Motor neuron (in vitro differentiated cells): ENCODE results near the gene CHAT. TPM values are rescaled to one million over a fixed set of nuclear protein-coding genes. Genes with fewer than 3 reads are reported as not detected.

Source experiments
- ATAC-seq, 8 experiments: fragments of 200-7000 bp; cut with Tn5 transposase; replicated peaks in 6 of 8; 2 replicates each; pipeline ENCODE4 v1.8.0; 2021; ENCODE audit warnings: mild to moderate bottlenecking in 8 of 8, moderate library complexity in 8 of 8
- H3K27ac ChIP-seq, 2 donors: fragments of 250-450 bp; sonication (Bioruptor Pico); 2 replicates each; pipeline ENCODE4 v1.9.0; 2021; ENCODE audit warnings: antibody characterized with exemption in 2 of 2, mild to moderate bottlenecking in 2 of 2, moderate library complexity in 1 of 2
- H3K4me1 ChIP-seq, 2 donors: fragments of 250-450 bp; sonication (Bioruptor Pico); replicated peaks in 1 of 2; 2 replicates each; pipeline ENCODE4 v1.6.1; 2021; ENCODE audit warnings: antibody characterized with exemption in 2 of 2, mild to moderate bottlenecking in 2 of 2, moderate library complexity in 1 of 2
- H3K4me3 ChIP-seq, 5 donors: fragments of 250-450 bp; sonication (Bioruptor Pico); 2 replicates each; pipeline ENCODE4 v1.9.0; 2021; ENCODE audit warnings: antibody characterized with exemption in 5 of 5, mild to moderate bottlenecking in 5 of 5, moderate library complexity in 4 of 5
- WGBS, 10 experiments: fragments of 450-650 bp; shearing (Covaris generic); methylation state at CpG; one replicate each; pipeline ENCODE4 v1.0.0; 2022; 5-methylcytosine and 5-hydroxymethylcytosine counted together
- in situ Hi-C, 9 experiments: fragments of 400-800 bp; cut with MboI; loops; one replicate each; pipeline ENCODE4 v1.15.0; 2021; ENCODE audit warnings: low sequenced_read_pairs in 9 of 9, low pct_unique_long_range_greater_than_20kb in 2 of 9; ENCODE audit not compliant: unreplicated experiment in 9 of 9
- total RNA-seq, 8 experiments: library from RNA; unstranded; fragments of 300-600 nt; gene quantifications; 2 replicates each; pipeline versions ENCODE4 v1.2.3 to v1.2.4, GENCODE V29; 2022

Gene CHAT
- total RNA-seq, 8 experiments from 2014 or later = 2.4 to 6.5 (median 3.8) TPM; not detected in 3

DNA sequence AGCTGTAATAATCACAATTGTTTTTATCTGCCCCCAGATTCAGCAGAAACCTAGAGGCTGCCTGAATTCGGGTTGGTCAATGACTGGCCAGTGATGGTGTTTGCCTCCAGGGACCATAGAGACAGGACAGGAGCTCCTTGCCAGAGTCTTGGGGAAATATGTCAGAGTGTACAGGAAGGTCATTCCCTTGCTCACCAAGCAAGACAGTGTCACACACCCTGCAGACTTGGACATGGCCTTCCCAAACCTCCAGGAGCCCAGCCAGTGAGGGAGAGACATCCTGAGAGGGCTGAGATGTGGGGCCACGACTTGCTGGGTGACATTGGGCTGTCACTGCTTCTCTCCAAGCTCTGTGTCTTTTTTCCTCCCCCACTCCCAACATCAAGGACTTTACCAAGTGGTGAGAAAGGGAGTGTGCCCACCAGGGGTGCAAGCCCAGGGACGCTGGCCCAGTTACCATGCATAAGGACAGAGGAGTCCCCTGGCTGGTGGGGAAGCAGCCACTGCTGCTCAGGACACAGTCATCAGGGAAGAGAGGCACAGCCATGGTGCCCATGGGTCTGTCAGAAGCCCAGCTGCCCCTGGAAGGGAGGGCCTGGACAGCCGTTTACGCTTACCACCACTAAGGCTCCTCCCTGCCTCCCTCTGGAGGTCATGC, 40.3 kb downstream of the CHAT start:
- WGBS, 10 experiments = 0 to 66% (median 40%) methylated on average over 1 to 4 of the region's 5 CpGs; no CpG with 5 or more reads in 5 of the 10 experiments
- H3K27ac ChIP-seq = no peak overlapping the region
- no peak overlapping the region for H3K4me3 ChIP-seq
- in situ Hi-C loops = no loop called here
- peak in 2 of 8 experiments; percentile 19 to 25 for ATAC-seq
- peaks cover 0 to 4% of the 10 kb centered on the region in 2 donors for H3K4me1 ChIP-seq

DNA sequence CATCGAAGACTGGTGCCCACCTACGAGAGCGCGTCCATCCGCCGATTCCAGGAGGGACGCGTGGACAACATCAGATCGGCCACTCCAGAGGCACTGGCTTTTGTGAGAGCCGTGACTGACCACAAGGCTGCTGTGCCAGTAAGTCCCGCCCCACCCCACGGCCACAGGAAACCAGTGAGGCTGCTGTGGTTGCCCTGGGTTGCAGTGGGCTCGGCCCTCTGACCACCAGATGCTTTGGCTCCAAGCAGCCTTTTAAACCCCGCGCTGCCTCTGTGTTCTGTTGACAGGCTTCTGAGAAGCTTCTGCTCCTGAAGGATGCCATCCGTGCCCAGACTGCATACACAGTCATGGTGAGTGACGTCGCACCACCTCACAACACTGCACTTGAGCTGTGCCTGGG, 41.3 kb downstream of the CHAT start:
- peak in 1 of 8 experiments; percentile 43 for ATAC-seq
- H3K4me3 ChIP-seq = no peak overlapping the region
- no peaks in the 10 kb centered on the region for H3K4me1 ChIP-seq
- WGBS, 10 experiments = 75 to 100% (median 95%) methylated on average over 1 to 15 of the region's 18 CpGs; no CpG with 5 or more reads in 2 of the 10 experiments
- H3K27ac ChIP-seq = no peak overlapping the region
- in situ Hi-C loops = no loop called here

DNA sequence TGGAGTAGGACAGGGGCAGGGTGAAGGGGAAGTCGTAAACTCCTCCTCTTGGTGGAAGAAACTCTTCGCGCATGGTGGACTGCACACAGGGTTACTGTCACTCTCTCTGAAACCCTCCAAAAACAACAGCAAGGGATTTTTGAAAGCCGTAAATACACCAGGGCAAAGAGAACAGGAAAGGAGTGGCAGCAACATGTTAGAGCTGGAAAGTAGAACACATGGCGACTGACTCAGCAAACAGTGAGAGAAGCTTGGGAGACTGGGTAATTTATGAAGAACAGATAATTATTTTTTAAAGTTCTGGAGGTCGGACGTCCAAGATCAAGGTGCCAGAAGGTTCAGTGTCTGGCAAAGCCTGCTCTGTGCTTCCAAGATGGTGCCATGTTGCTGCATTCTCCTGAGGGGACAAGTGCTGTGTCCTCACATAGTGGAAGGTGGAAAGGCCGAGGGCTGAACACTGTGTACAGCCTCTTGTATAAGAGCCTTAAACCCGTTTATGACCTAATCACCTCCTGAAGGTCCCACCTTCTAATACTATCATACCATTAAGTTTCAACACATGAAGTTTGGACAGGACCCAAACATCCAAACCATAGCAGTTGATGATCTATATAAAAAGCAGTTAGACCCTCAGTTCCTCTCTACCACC, 43.1 kb downstream of the CHAT start:
- Histone ChIP-seq H3K27ac (no peak overlapping the region), H3K4me1 (no peaks in the 10 kb centered on the region), H3K4me3 (no peak overlapping the region)
- in situ Hi-C loops = no loop called here
- no peak for ATAC-seq
- WGBS, 10 experiments = 49 to 100% (median 81%) methylated on average over 2 to 9 of the region's 9 CpGs

DNA sequence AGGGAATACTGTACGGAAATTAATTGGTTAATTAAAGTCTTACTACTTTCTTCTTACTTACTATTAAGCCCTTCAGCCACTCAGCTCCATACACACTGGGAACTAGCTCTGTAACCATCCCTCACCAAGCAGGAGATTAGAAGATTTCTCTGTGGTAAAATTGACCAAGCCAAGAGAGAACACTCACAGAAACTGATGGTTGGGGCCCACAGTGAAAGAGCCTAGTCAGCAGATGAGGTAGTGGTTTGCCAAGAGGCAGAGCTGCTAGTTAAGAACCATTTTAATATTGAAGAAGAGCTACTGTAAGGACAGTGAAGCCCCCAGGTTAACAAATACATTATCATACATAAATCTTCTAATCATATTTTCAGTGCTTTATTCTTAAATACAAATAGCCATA, 43.8 kb downstream of the CHAT start:
- Histone ChIP-seq H3K27ac (no peak overlapping the region), H3K4me3 (no peak overlapping the region), H3K4me1 (no peaks in the 10 kb centered on the region)
- WGBS, 10 experiments = 33 to 83% (median 63%) methylated on average over 1 of the region's 1 CpG; no CpG with 5 or more reads in 6 of the 10 experiments
- ATAC-seq = no peak
- in situ Hi-C loops = no loop called here

DNA sequence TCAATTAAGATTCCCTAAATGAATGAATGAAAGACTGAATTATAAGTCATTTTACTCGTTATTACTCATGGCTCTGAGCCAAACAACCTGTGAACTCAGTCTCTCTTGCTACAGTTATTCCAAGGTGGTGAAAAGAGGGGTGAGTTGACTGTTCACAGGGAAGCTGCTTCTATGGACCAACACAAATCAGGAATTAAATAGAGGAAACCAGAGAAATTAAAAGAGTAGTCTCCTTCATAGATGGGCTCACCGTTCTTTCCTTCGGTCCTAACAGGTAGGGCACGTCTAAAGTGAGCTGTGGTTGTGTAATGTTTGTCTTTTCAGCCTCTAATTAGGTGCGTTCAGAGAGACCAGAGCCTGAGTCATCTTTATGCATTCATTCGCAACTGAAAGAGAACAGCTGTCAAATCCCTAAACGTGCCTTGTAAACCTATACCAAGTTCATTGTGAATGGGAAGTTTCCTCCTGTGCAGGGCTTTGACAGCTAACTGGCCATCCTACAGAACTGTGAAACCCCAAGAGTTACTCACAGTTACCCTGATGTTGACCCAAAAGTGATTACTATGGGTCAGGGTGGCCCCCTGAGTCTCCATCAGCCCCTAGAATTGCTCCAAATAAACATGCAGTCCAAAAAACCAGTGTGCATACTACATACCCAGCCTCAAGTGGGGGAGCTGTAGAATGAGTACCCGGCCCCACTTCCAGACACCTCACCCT, 47.5 kb downstream of the CHAT start:
- peaks cover 0 to 23% of the 10 kb centered on the region in 2 donors for H3K4me1 ChIP-seq
- ATAC-seq = peak in 4 of 8 experiments; percentile 28 to 64 (median 44)
- 9 to 68% (median 32%) methylated on average over 2 to 6 of the region's 8 CpGs; no CpG with 5 or more reads in 3 of the 10 experiments for WGBS, 10 experiments
- no peak overlapping the region for H3K4me3 ChIP-seq
- no peak overlapping the region for H3K27ac ChIP-seq
- in situ Hi-C loops = no loop called here

DNA sequence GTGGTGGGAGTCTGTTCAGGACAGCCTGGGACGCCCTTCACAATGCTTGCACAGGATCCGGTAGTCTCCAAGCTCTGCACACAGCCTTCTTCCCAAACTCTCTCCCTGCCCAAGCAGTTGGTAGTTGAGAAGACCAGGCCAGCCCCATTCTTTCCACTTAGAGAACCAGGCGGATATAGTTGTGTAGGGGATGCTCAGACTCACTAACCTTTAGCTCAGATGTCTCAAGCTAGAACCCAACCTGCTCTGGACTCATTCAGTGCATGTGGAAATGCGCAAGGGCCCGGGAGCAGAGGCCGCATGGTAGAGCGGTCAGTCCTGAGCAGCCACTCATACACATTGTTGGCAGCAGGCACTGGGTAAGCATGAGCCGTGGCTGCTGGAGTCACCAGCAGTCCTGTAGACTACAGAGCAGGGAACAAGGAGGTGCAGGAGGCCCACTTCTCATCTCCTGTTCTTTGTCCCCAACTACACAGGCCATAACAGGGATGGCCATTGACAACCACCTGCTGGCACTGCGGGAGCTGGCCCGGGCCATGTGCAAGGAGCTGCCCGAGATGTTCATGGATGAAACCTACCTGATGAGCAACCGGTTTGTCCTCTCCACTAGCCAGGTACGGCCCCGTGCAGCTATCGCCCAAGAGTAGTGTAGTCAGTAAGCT, 48.5 kb downstream of the CHAT start:
- 0 to 95% (median 77%) methylated on average over 1 to 10 of the region's 15 CpGs; no CpG with 5 or more reads in 1 of the 10 experiments for WGBS, 10 experiments
- peaks cover 0 to 23% of the 10 kb centered on the region in 2 donors for H3K4me1 ChIP-seq
- no peak overlapping the region for H3K4me3 ChIP-seq
- in situ Hi-C loops = no loop called here
- H3K27ac ChIP-seq = no peak overlapping the region
- no peak for ATAC-seq

DNA sequence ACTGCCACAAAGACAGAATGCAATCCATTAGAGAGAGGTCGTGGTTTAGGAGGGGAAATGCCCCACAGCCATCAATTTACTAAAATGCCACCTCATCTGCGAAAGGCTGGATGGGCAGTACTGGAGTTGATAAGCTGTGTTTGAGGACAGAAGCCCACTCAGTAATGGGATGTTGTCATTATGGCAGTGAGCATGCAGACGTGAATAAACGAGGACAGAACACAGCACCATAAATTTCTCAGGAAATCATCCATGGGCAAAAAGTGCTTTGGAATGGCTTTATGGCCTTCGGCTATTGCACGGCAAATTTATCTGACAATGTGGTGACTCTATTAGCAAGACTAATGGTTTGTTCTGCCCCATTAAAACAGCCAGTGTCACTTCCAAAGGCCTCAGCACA, 49.8 kb downstream of the CHAT start:
- 0 to 80% (median 47%) methylated on average over 1 to 5 of the region's 6 CpGs; no CpG with 5 or more reads in 2 of the 10 experiments for WGBS, 10 experiments
- in situ Hi-C loops = no loop called here
- no peak overlapping the region for H3K4me3 ChIP-seq
- peaks cover 0 to 23% of the 10 kb centered on the region in 2 donors for H3K4me1 ChIP-seq
- peak overlapping the region in 1 of 2 donors; percentile 2 for H3K27ac ChIP-seq
- ATAC-seq = peak in 5 of 8 experiments; percentile 43 to 90 (median 75)

DNA sequence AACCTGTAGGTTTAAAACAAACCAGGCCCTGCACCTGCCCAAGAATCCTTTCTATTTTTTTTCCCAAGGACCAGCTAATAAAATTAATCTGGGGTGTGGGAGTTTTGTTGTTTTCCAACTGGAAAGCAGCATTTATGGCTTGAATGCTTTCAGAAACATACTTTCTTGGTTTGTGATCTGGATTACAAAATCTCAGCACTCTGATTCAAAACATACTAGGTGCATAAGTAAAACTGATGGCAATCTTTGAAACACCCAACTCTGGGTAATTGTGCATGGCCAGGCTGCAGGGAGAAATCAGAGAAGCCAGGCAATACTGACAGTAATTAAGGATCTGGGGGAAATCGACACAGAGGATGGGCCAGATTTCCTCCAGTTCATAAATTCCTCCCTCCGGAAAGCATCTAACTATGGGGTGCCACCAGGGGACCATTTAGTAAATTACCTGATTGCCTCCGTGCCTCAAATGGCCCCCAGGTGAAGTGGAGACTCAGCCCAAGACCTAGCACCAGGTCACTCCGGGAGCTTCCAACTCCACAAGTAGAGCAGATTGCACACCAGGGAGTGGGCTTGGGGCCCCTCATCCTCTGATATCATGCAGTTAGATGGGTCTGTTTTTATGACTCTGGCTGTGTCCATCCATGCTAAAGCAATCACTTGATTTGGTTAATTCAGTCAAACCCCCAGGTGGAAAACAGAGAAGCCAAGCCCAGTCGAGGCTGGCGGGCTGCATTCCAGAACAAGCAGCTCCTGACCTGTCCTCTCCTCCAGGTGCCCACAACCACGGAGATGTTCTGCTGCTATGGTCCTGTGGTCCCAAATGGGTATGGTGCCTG, 50.4 kb downstream of the CHAT start:
- no peak for ATAC-seq
- H3K27ac ChIP-seq = no peak overlapping the region

DNA sequence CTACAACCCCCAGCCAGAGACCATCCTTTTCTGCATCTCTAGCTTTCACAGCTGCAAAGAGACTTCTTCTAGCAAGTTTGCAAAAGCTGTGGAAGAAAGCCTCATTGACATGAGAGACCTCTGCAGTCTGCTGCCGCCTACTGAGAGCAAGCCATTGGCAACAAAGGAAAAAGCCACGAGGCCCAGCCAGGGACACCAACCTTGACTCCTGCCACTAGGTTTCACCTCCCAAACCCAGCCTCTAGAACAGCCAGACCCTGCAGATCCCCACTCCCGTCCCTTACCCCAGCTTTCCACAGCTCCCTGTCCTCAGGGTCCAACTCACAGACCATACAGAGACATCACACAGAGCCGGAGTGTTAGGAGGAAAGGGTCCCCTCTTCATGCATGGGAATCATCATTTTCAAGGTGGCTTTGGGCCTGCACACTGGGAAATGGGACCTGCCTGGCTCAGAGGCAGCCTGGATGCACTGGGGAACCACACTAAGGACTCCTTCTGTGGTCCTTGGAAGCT, 51.1 kb downstream of the CHAT start:
- WGBS, 10 experiments = 6 to 100% (median 72%) methylated on average over 1 to 4 of the region's 4 CpGs; no CpG with 5 or more reads in 4 of the 10 experiments
- no peak for ATAC-seq
- no peak overlapping the region for H3K27ac ChIP-seq
- in situ Hi-C loops = no loop called here
- no peak overlapping the region for H3K4me3 ChIP-seq
- H3K4me1 ChIP-seq = peaks cover 0 to 23% of the 10 kb centered on the region in 2 donors

More for the DNA sequence above, 50.4 kb downstream of the CHAT start:
- peaks cover 0 to 23% of the 10 kb centered on the region in 2 donors for H3K4me1 ChIP-seq
- WGBS, 10 experiments = 0 to 100% (median 38%) methylated on average over 1 to 6 of the region's 7 CpGs; no CpG with 5 or more reads in 3 of the 10 experiments
- in situ Hi-C loops = no loop called here
- H3K4me3 ChIP-seq = no peak overlapping the region

DNA sequence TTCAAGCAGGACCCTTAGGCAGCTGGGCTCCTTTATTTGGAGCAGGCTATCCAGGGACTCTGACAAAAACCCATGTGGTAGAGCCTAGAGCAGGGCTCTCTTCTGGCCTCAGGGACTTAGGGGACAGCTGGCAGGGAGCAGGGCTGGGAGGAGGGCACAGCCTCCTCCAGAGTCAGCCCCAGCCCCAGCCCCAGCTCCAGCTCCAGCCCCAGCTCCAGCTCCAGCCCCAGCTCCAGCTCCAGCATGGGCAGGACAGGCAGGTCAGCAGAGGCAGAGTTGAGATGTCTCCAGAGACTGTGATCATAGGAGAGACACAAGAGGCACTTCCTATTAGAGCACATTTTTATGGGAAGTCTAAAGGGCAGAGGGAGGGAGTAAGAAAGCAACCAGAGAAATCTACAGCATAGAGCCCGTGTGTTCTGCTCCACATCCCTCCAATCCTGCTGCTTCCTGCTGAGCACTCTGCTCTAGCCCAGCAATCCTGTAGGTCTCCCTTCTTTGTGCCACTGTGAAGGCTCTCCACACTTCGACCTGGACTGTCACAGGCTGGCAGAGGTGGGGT, 52.3 kb downstream of the CHAT start:
- WGBS, 10 experiments = 0 to 67% (median 55%) methylated on average over 1 to 2 of the region's 2 CpGs; no CpG with 5 or more reads in 6 of the 10 experiments
- ATAC-seq = no peak
- peaks cover 0 to 23% of the 10 kb centered on the region in 2 donors for H3K4me1 ChIP-seq
- H3K4me3 ChIP-seq = no peak overlapping the region
- in situ Hi-C loops = no loop called here
- H3K27ac ChIP-seq = no peak overlapping the region

DNA sequence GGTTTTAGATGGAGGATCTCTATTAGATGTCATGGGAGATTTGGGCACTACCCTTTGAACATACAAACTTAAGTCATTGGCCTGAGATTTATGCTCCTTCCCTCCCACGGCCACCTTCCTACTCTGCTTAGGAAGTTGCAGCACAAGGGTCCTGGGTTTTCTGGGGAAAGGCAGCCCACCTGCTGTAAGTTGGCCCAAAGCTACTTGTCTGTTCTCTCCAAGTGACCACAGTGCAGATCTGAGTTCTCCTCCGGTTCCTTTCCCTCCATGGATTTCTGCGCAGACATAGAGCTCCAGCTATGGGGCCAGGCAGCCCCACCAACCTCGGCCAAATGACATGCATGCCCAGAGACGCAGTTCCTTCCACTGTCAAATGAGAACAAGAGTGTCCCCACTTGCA, 52.8 kb downstream of the CHAT start:
- H3K4me1 ChIP-seq = peaks cover 0 to 23% of the 10 kb centered on the region in 2 donors
- 17 to 100% (median 72%) methylated on average over 1 to 5 of the region's 5 CpGs; no CpG with 5 or more reads in 3 of the 10 experiments for WGBS, 10 experiments
- no peak for ATAC-seq
- in situ Hi-C loops = no loop called here
- no peak overlapping the region for H3K27ac ChIP-seq
- H3K4me3 ChIP-seq = no peak overlapping the region
